HTR-8/SVneo (cell line): ENCODE measurements around the gene IQGAP2.

Experiments
- DNase-seq: peaks from one replicate; pipeline ENCODE4 v3.0.0; 2011; ENCODE audit warnings: low spot score, mixed read lengths; ENCODE audit not compliant: insufficient read length
- FAIRE-seq: peaks from 2 replicates; lab custom pipeline; 2011; peaks lifted over from hg19 to GRCh38; lab: Jason Lieb, UNC

IQGAP2 gene

GRCh38 chr5:76441890-76442673, 39.0 kb downstream of the IQGAP2 start:
- FAIRE-seq (no peak), DNase-seq (no peak)

- DNase-seq, result no peak
- no peak for FAIRE-seq
These were observed 40.1 kb downstream of the IQGAP2 start for GRCh38 chr5:76443066-76443800.

- FAIRE-seq (no peak), DNase-seq (no peak)
These were observed 42.0 kb downstream of the IQGAP2 start for GRCh38 chr5:76445063-76445462.

GRCh38 chr5:76445830-76446229, 42.7 kb downstream of the IQGAP2 start:
- FAIRE-seq (no peak), DNase-seq (no peak)

- DNase-seq, result no peak
- no peak for FAIRE-seq
These were observed 43.7 kb downstream of the IQGAP2 start for GRCh38 chr5:76446776-76447175.

- no peak for FAIRE-seq
- no peak for DNase-seq
These were observed 46.5 kb downstream of the IQGAP2 start for GRCh38 chr5:76449606-76450005.

GRCh38 chr5:76450054-76450453, 47.0 kb downstream of the IQGAP2 start:
- no peak for FAIRE-seq
- no peak for DNase-seq

- FAIRE-seq (no peak), DNase-seq (no peak)
These were observed 48.1 kb downstream of the IQGAP2 start for GRCh38 chr5:76451031-76451701.

GRCh38 chr5:76455531-76456133, 52.5 kb downstream of the IQGAP2 start:
- FAIRE-seq (no peak), DNase-seq (no peak)

- DNase-seq, result no peak
- no peak for FAIRE-seq
These were observed 53.2 kb downstream of the IQGAP2 start for GRCh38 chr5:76456258-76456657.

GRCh38 chr5:76457674-76458485, 54.8 kb downstream of the IQGAP2 start:
- DNase-seq (no peak), FAIRE-seq (no peak)

GRCh38 chr5:76458486-76458830, 55.4 kb downstream of the IQGAP2 start:
- no peak for DNase-seq

GRCh38 chr5:76460104-76460503, 57.0 kb downstream of the IQGAP2 start:
- no peak for DNase-seq
- FAIRE-seq, result no peak

More at GRCh38 chr5:76458486-76458830, 55.4 kb downstream of the IQGAP2 start:
- FAIRE-seq, result no peak

GRCh38 chr5:76462097-76462667, 59.1 kb downstream of the IQGAP2 start:
- DNase-seq (no peak), FAIRE-seq (no peak)

GRCh38 chr5:76467216-76467615, 64.1 kb downstream of the IQGAP2 start:
- FAIRE-seq (no peak), DNase-seq (no peak)

- no peak for FAIRE-seq
- DNase-seq, result no peak
These were observed 65.7 kb downstream of the IQGAP2 start for GRCh38 chr5:76468635-76469425.

GRCh38 chr5:76469656-76470290, 66.7 kb downstream of the IQGAP2 start:
- DNase-seq (no peak), FAIRE-seq (no peak)

GRCh38 chr5:76470976-76471375, 67.9 kb downstream of the IQGAP2 start:
- no peak for FAIRE-seq
- DNase-seq, result no peak
